Measurements from ENCODE around the gene TUBB3. TPM values are rescaled to one million over a fixed set of nuclear protein-coding genes. Genes with fewer than 3 reads are reported as not detected.

The TUBB3 gene
- total RNA-seq, 1 experiment from 2014 or later: 159 TPM

- ATAC-seq (no peak), DNase-seq (no peak)
- ChIA-PET POLR2A (ENCODE audit: unreplicated experiment) (no interaction called here), CTCF (no interaction called here)
- Histone ChIP-seq H3F3A (ENCODE audit: low read length, unreplicated experiment) (no peaks in the 10 kb centered on the region), H3K27me3 (ENCODE audit: low read length) (no peaks in the 10 kb centered on the region), H4K20me1 (ENCODE audit: low read length) (no peaks in the 10 kb centered on the region), H3K36me3 (ENCODE audit: low read depth, low read length) (peaks cover 11% of the 10 kb centered on the region), H3K79me2 (ENCODE audit: low read length) (no peaks in the 10 kb centered on the region), H2AFZ (ENCODE audit: low read length) (no peak overlapping the region), H3K4me3 (ENCODE audit: low read length) (no peak overlapping the region), H3K4me1 (ENCODE audit: insufficient read depth, low read length) (no peaks in the 10 kb centered on the region), H3K27ac (ENCODE audit: low read length) (no peak overlapping the region), H3K9me2 (replicated peaks; ENCODE audit: low read length) (no peaks in the 10 kb centered on the region), H3K9me3 (ENCODE audit: low read length) (no peaks in the 10 kb centered on the region), H3K4me2 (ENCODE audit: low read length) (no peak overlapping the region), H3K9ac (ENCODE audit: low read length) (no peak overlapping the region)
- intact Hi-C loops (cut with micrococcal nuclease): no loop called here
- BruUV-seq (replicated peaks): no TSS peak
- TF ChIP-seq EZH2phosphoT487 (IDR thresholded peaks at IDR 0.05; ENCODE audit: borderline replicate concordance, low read length): no peak
Observed at GRCh38 chr16:89903908-89904515, 19.1 kb upstream of the TUBB3 start.

GRCh38 chr16:89904606-89905510, 18.3 kb upstream of the TUBB3 start:
- Histone ChIP-seq H3K27me3 (ENCODE audit: low read length) (no peaks in the 10 kb centered on the region), H2AFZ (ENCODE audit: low read length) (no peak overlapping the region), H3K9ac (ENCODE audit: low read length) (no peak overlapping the region), H3K36me3 (ENCODE audit: low read depth, low read length) (peaks cover 11% of the 10 kb centered on the region), H3K9me3 (ENCODE audit: low read length) (no peaks in the 10 kb centered on the region), H3K4me1 (ENCODE audit: insufficient read depth, low read length) (no peaks in the 10 kb centered on the region), H3K79me2 (ENCODE audit: low read length) (no peaks in the 10 kb centered on the region), H4K20me1 (ENCODE audit: low read length) (no peaks in the 10 kb centered on the region), H3F3A (ENCODE audit: low read length, unreplicated experiment) (no peaks in the 10 kb centered on the region), H3K4me3 (ENCODE audit: low read length) (no peak overlapping the region), H3K27ac (ENCODE audit: low read length) (no peak overlapping the region), H3K4me2 (ENCODE audit: low read length) (no peak overlapping the region), H3K9me2 (replicated peaks; ENCODE audit: low read length) (no peaks in the 10 kb centered on the region)
- intact Hi-C loops (cut with micrococcal nuclease): no loop called here
- BruUV-seq (replicated peaks): no TSS peak
- CTCF ChIA-PET: no interaction called here
- POLR2A ChIA-PET (ENCODE audit: unreplicated experiment): interaction anchor here (0.5 kb wide), 1 partner anchor 17 kb away, joined by 3 read pairs; no protein-coding TSS in a partner anchor
- TF ChIP-seq EZH2 (IDR thresholded peaks at IDR 0.05; ENCODE audit: low read length, unreplicated experiment) (no peak), EZH2phosphoT487 (IDR thresholded peaks at IDR 0.05; ENCODE audit: borderline replicate concordance, low read length) (no peak)
- TF ChIP-seq, protein P1, sequence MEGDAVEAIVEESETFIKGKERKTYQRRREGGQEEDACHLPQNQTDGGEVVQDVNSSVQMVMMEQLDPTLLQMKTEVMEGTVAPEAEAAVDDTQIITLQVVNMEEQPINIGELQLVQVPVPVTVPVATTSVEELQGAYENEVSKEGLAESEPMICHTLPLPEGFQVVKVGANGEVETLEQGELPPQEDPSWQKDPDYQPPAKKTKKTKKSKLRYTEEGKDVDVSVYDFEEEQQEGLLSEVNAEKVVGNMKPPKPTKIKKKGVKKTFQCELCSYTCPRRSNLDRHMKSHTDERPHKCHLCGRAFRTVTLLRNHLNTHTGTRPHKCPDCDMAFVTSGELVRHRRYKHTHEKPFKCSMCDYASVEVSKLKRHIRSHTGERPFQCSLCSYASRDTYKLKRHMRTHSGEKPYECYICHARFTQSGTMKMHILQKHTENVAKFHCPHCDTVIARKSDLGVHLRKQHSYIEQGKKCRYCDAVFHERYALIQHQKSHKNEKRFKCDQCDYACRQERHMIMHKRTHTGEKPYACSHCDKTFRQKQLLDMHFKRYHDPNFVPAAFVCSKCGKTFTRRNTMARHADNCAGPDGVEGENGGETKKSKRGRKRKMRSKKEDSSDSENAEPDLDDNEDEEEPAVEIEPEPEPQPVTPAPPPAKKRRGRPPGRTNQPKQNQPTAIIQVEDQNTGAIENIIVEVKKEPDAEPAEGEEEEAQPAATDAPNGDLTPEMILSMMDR (conservative IDR thresholded peaks at IDR 0.05; ENCODE audit: low read depth, low read length): no peak
- ATAC-seq: no peak
- no peak for DNase-seq

DNA sequence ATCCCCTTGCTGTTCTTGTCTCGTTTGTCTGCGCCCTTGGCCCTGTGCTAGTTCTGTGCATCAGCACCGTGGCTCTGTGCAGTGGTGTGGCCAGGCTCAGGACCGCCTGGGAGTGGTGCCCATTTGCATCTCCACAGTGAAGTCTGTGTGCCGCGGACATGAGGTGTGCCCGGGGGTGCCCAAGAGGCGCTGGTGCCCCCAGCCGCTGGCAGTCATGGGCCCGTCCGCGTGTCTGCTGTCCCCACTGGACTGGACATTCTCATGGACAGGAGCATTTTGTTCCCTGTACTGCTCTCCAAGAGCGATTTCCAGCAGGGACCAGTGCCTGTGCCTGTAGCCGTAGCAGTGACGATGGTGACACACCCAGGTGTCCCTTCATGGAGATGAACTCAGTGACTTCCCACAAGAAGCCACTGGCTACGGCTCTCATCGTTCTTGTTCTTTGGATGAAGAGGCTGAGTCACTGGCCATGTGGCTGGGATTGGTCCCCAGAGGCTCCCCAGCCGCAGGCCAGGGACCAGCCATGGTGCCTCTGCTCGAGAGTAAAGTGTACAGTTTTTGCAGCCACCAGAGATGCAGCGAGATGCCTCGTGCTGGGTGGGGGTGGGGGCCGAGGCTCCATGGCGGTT, 17.5 kb upstream of the TUBB3 start:
- H3K27ac ChIP-seq (ENCODE audit: low read length): no peak overlapping the region
- CTCF ChIA-PET: no interaction called here
- H3K9me2 ChIP-seq (replicated peaks; ENCODE audit: low read length): no peaks in the 10 kb centered on the region
- ATAC-seq: no peak
- no peak for TF ChIP-seq EZH2 (IDR thresholded peaks at IDR 0.05; ENCODE audit: low read length, unreplicated experiment)
- no peak for TF ChIP-seq EZH2phosphoT487 (IDR thresholded peaks at IDR 0.05; ENCODE audit: borderline replicate concordance, low read length)
- TF ChIP-seq, protein P1 (conservative IDR thresholded peaks at IDR 0.05; ENCODE audit: low read depth, low read length): no peak
- peaks cover 14% of the 10 kb centered on the region for H3K36me3 ChIP-seq (ENCODE audit: low read depth, low read length)
- no TSS peak for BruUV-seq (replicated peaks)
- H3K27me3 ChIP-seq (ENCODE audit: low read length): no peaks in the 10 kb centered on the region
- H3K4me2 ChIP-seq (ENCODE audit: low read length): no peak overlapping the region
- no peaks in the 10 kb centered on the region for H3K79me2 ChIP-seq (ENCODE audit: low read length)
- DNase-seq: no peak
- H2AFZ ChIP-seq (ENCODE audit: low read length): no peak overlapping the region
- no peaks in the 10 kb centered on the region for H3F3A ChIP-seq (ENCODE audit: low read length, unreplicated experiment)
- H3K4me3 ChIP-seq (ENCODE audit: low read length): no peak overlapping the region
- intact Hi-C loops (cut with micrococcal nuclease): no loop called here
- POLR2A ChIA-PET (ENCODE audit: unreplicated experiment): interaction anchor here (0.5 kb wide), 1 partner anchor 17 kb away, joined by 3 read pairs; no protein-coding TSS in a partner anchor
- H3K9ac ChIP-seq (ENCODE audit: low read length): no peak overlapping the region
- H3K4me1 ChIP-seq (ENCODE audit: insufficient read depth, low read length): no peaks in the 10 kb centered on the region
- H4K20me1 ChIP-seq (ENCODE audit: low read length): no peaks in the 10 kb centered on the region
- H3K9me3 ChIP-seq (ENCODE audit: low read length): no peaks in the 10 kb centered on the region
